Suprapubic skin (tissue), 3 donors: ENCODE data around the gene MLXIP.

Source experiments
- EP300 ChIP-seq: sonication (generic); formaldehyde crosslinking; IDR thresholded peaks from one replicate; pipeline ENCODE4 v1.6.1; 2017; ENCODE audit warnings: antibody characterized with exemption
- TF ChIP-seq, protein P1 (sequence below), 2 donors: fragments of 200-600 bp in 1 of 2; fragments of 450-650 bp in 1 of 2; sonication (generic) in 1 of 2; IDR thresholded peaks; one replicate each; pipeline ENCODE4 v1.5.1; 2016 to 2019; ENCODE audit warnings: antibody characterized with exemption in 2 of 2, mild to moderate bottlenecking in 1 of 2, moderate library complexity in 1 of 2

- TF ChIP-seq, protein P1, sequence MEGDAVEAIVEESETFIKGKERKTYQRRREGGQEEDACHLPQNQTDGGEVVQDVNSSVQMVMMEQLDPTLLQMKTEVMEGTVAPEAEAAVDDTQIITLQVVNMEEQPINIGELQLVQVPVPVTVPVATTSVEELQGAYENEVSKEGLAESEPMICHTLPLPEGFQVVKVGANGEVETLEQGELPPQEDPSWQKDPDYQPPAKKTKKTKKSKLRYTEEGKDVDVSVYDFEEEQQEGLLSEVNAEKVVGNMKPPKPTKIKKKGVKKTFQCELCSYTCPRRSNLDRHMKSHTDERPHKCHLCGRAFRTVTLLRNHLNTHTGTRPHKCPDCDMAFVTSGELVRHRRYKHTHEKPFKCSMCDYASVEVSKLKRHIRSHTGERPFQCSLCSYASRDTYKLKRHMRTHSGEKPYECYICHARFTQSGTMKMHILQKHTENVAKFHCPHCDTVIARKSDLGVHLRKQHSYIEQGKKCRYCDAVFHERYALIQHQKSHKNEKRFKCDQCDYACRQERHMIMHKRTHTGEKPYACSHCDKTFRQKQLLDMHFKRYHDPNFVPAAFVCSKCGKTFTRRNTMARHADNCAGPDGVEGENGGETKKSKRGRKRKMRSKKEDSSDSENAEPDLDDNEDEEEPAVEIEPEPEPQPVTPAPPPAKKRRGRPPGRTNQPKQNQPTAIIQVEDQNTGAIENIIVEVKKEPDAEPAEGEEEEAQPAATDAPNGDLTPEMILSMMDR (IDR thresholded peaks at IDR 0.05): no peak
- TF ChIP-seq EP300: no peak
Observed at GRCh38 chr12:122174155-122174845, 95.7 kb downstream of the MLXIP start, which contains the start of gene IL31.
